GM12864 (cell line): ENCODE data around the gene CA5A.
"Not testable (repeated sequence)": the region's sequence is repeated elsewhere in the genome, so short reads cannot be mapped to it uniquely, and the experiment has no call there.

Experiments used
- DNase-seq: peaks from one replicate; pipeline ENCODE4 v3.0.0-alpha.2; 2011; ENCODE audit warnings: low read depth
- H3K4me3 ChIP-seq: 2 replicates; pipeline ENCODE4 v1.5.1; 2011; ENCODE audit warnings: mild to moderate bottlenecking, low read depth, low read length, control low read depth
- CTCF ChIP-seq: IDR thresholded peaks from 2 replicates; pipeline ENCODE4 v1.5.1; 2011; ENCODE audit warnings: low read depth, mild to moderate bottlenecking, moderate library complexity, low read length, control low read depth, inconsistent platforms; ENCODE audit errors: missing control alignments

CA5A gene

GRCh38 chr16:87933140-87933495 is 3.2 kb downstream of the CA5A start:
- DNase-seq = no peak
- H3K4me3 ChIP-seq = no peak overlapping the region
- no peak for TF ChIP-seq CTCF

- not testable (repeated sequence) for DNase-seq, H3K4me3 ChIP-seq
Measured at GRCh38 chr16:87932475-87933139, 3.7 kb downstream of the CA5A start.

GRCh38 chr16:87931504-87931903 is 4.8 kb downstream of the CA5A start:
- no peak overlapping the region for H3K4me3 ChIP-seq
- no peak for DNase-seq
- no peak for TF ChIP-seq CTCF

GRCh38 chr16:87930456-87930855 is 5.9 kb downstream of the CA5A start:
- H3K4me3 ChIP-seq = no peak overlapping the region
- no peak for DNase-seq
- TF ChIP-seq CTCF = peak; percentile 39

- no peak overlapping the region for H3K4me3 ChIP-seq
- no peak for TF ChIP-seq CTCF
- no peak for DNase-seq
Measured at GRCh38 chr16:87929986-87930385, 6.3 kb downstream of the CA5A start.

GRCh38 chr16:87927195-87927562 is 9.2 kb downstream of the CA5A start:
- no peak for TF ChIP-seq CTCF
- no peak for DNase-seq
- no peak overlapping the region for H3K4me3 ChIP-seq

GRCh38 chr16:87926246-87927194 is 9.8 kb downstream of the CA5A start:
- no peak overlapping the region for H3K4me3 ChIP-seq
- peak; percentile 31 for DNase-seq

More at GRCh38 chr16:87926246-87927194, 9.8 kb downstream of the CA5A start:
- TF ChIP-seq CTCF = no peak
